ENCODE results near the gene PARL. TPM values are rescaled to one million over a fixed set of nuclear protein-coding genes. Genes with fewer than 3 reads are reported as not detected.

The PARL gene
- total and polyA plus RNA-seq, 2 of the 13 experiments (the other 11 are each of a cell fraction or from before 2014, with no cell fraction given) = 46.3 to 58.6 TPM

- no peak for TF ChIP-seq ZNF784 (CRISPR knock-in tag; IDR thresholded peaks at IDR 0.05; ENCODE audit: borderline replicate concordance)
- no peak for TF ChIP-seq RFXANK (CRISPR knock-in tag; IDR thresholded peaks at IDR 0.05)
- no peak for TF ChIP-seq ZNF552 (CRISPR knock-in tag; IDR thresholded peaks at IDR 0.05; ENCODE audit: borderline replicate concordance)
- no peak for TF ChIP-seq ZKSCAN1 (IDR thresholded peaks at IDR 0.05; ENCODE audit: low read length)
- no peak for TF ChIP-seq TCF7L2 (IDR thresholded peaks at IDR 0.05; ENCODE audit: low read depth, low read length)
- peak; percentile 97 for TF ChIP-seq ZNF770 (CRISPR knock-in tag; IDR thresholded peaks at IDR 0.05)
- peak; percentile 98 for TF ChIP-seq ATF2 (CRISPR knock-in tag; IDR thresholded peaks at IDR 0.05)
- TF ChIP-seq, protein P1, sequence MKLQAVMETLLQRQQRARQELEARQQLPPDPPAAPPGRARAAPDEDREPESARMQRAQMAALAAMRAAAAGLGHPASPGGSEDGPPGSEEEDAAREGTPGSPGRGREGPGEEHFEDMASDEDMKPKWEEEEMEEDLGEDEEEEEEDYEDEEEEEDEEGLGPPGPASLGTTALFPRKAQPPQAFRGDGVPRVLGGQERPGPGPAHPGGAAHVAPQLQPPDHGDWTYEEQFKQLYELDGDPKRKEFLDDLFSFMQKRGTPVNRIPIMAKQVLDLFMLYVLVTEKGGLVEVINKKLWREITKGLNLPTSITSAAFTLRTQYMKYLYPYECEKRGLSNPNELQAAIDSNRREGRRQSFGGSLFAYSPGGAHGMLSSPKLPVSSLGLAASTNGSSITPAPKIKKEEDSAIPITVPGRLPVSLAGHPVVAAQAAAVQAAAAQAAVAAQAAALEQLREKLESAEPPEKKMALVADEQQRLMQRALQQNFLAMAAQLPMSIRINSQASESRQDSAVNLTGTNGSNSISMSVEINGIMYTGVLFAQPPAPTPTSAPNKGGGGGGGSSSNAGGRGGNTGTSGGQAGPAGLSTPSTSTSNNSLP (IDR thresholded peaks at IDR 0.05; ENCODE audit: low read depth, low read length) = peak; percentile 57; the same call in 1 of the 2 replicates
- peak; percentile 85; the same call in 1 of the 2 replicates for TF ChIP-seq ZHX1 (CRISPR knock-in tag; IDR thresholded peaks at IDR 0.05; ENCODE audit: low read depth)
- TF ChIP-seq SP4 (CRISPR knock-in tag; IDR thresholded peaks at IDR 0.05) = no peak
- TF ChIP-seq NONO (IDR thresholded peaks at IDR 0.05) = no peak
- TF ChIP-seq NONO (CRISPR knock-in tag; conservative IDR thresholded peaks at IDR 0.05) = 0 out of 2 replicates have a peak, but pooled peaks have one; percentile 27
- TF ChIP-seq ZNF12 (CRISPR knock-in tag; IDR thresholded peaks at IDR 0.05) = peak; percentile 71; the same call in 1 of the 2 replicates
- no peak for TF ChIP-seq ZFP82 (CRISPR knock-in tag; IDR thresholded peaks at IDR 0.05; ENCODE audit: borderline replicate concordance)
- no peak for TF ChIP-seq RFX1 (IDR thresholded peaks at IDR 0.05)
- TF ChIP-seq GFI1 (CRISPR knock-in tag; IDR thresholded peaks at IDR 0.05; ENCODE audit: borderline replicate concordance) = peak; percentile 58; the same call in 1 of the 2 replicates
These were observed 27.3 kb upstream of the PARL start (continued) for GRCh38 chr3:183911763-183912506.

All from HepG2 (cell line).